GM12801 (cell line): ENCODE measurements around the gene MTERF4.

Experiments
- CTCF ChIP-seq: IDR thresholded peaks from one replicate; pipeline ENCODE4 v1.5.1; 2011; ENCODE audit warnings: control low read depth; ENCODE audit not compliant: insufficient read length; ENCODE audit errors: extremely low read depth

The MTERF4 gene

DNA sequence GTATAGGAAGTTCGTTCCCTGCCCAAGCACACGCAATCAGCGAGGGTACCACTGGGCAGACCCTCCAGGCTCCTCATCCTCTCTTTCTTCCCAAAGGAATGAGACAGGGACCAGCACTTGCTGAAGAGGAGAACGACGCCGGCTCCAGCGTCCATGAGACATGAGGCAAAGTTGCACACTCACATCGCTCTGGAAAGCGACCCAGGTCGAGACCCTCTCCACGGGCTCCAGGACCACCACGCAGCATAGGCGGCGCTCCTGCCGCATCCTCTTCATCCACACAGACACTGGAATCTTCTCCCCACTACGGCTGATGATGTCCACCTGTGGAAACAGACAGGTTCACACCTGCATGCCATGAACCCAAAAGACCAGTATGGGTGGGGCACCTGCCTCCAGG, 36.4 kb upstream of the MTERF4 start:
- no peak for TF ChIP-seq CTCF

- TF ChIP-seq CTCF: no peak
Observed at GRCh38 chr2:241137276-241138190, 35.4 kb upstream of the MTERF4 start.

DNA sequence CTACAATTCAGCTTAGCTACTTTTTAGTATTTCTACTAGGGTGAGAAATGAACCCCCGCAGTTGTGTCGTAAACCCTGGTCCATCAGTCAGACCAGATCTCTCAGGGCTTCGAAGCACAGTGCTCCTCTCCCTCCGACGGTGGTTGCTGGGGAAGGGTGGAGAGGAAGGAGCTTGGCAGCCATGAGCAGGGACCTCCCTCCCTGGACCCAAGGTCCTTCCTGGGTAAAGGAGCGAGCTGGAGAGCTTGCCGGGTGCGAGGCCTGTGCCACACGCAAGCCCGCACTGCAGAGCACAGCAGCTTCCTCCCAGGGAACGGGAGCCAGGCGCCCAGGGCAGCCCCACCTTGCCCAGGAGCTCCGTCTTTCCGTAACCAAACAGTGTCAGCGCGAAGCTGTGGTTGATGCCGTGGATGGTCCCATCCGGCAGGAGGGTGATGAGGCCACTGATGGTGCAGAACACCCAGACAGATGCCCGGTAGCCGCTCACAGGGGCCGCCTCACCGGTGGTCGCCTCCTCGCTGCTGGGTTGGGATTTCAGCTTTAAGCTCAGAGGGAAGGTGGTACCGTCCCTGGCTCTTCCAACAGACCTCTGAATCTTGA, 34.7 kb upstream of the MTERF4 start:
- no peak for TF ChIP-seq CTCF

GRCh38 chr2:241136191-241136590, 34.1 kb upstream of the MTERF4 start:
- TF ChIP-seq CTCF: no peak

GRCh38 chr2:241135737-241136136, 33.6 kb upstream of the MTERF4 start:
- no peak for TF ChIP-seq CTCF

DNA sequence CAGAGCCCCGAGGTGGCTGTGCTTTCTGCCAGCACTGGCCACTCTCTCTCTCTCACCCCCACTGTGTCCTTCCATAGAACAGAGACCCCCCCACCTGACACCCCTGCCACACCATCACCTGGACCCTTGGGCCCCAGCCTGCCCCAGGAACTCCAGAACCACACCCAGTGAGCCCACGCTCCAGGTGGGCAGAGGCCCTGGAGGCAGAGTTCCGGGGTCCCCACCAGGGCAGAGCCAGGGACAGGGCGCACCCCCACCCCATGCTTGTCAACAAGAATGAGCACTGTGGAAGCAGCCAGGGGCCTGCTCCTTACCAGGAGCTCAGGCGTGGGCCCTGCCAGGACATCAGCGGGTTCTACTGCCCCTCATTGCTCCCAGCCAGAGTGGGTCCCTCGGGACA, 32.6 kb upstream of the MTERF4 start:
- TF ChIP-seq CTCF: no peak

DNA sequence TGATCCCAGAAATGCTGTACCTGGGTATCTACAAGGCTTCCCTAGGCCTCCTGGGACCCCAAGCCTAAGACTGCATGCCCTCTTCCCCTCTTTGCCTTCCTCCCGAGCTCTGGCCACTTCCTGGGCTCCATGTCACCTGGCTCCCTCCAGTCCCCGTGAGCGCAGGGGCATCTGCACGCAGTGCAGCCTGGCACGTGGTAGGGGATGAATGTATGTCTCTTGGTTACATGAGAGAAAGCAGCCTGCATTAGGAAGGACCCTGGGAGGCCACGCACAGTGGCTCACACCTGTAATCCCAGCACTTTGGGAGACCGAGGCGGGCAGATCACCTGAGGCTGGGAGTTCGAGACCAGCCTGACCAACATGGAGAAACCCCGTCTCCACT, 31.3 kb upstream of the MTERF4 start:
- TF ChIP-seq CTCF: no peak
